ACC112 (cell line): ENCODE data around the gene ATXN1.
"Not testable (repeated sequence)": the region's sequence is repeated elsewhere in the genome, so short reads cannot be mapped to it uniquely, and the experiment has no call there.

Experiments
- H2AFZ ChIP-seq: fragments of 200-600 bp; sonication (generic); one replicate; pipeline ENCODE4 v1.6.0; 2017; ENCODE audit warnings: antibody characterized with exemption, low read length; ENCODE audit not compliant: unreplicated experiment
- H3K27ac ChIP-seq: fragments of 200-600 bp; sonication (generic); 2 replicates; pipeline ENCODE4 v1.5.1; 2014; ENCODE audit warnings: low read depth, mild to moderate bottlenecking, antibody characterized with exemption, low read length, moderate library complexity
- H3K27me3 ChIP-seq: fragments of 200-600 bp; sonication (generic); 2 replicates; pipeline ENCODE4 v1.6.1; 2014; ENCODE audit warnings: mild to moderate bottlenecking, antibody characterized with exemption, low read length, moderate library complexity, mixed read lengths; ENCODE audit not compliant: insufficient read depth
- H3K36me3 ChIP-seq: fragments of 200-600 bp; sonication (generic); 2 replicates; pipeline ENCODE4 v1.6.1; 2016; ENCODE audit warnings: mild to moderate bottlenecking, antibody characterized with exemption, low read length, moderate library complexity, mixed read lengths; ENCODE audit not compliant: insufficient read depth
- H3K4me1 ChIP-seq: fragments of 200-600 bp; sonication (generic); one replicate; pipeline ENCODE4 v1.6.1; 2016; ENCODE audit warnings: low read length, mixed read lengths; ENCODE audit not compliant: insufficient read depth, unreplicated experiment, control insufficient read depth
- H3K4me3 ChIP-seq: fragments of 200-600 bp; sonication (generic); 2 replicates; pipeline ENCODE4 v1.5.1; 2014; ENCODE audit warnings: mild to moderate bottlenecking, low read depth, low read length
- H3K79me2 ChIP-seq: fragments of 200-600 bp; sonication (generic); one replicate; pipeline ENCODE4 v1.6.0; 2016; ENCODE audit warnings: low read length; ENCODE audit not compliant: control insufficient read depth, unreplicated experiment, insufficient read depth

The ATXN1 gene

DNA sequence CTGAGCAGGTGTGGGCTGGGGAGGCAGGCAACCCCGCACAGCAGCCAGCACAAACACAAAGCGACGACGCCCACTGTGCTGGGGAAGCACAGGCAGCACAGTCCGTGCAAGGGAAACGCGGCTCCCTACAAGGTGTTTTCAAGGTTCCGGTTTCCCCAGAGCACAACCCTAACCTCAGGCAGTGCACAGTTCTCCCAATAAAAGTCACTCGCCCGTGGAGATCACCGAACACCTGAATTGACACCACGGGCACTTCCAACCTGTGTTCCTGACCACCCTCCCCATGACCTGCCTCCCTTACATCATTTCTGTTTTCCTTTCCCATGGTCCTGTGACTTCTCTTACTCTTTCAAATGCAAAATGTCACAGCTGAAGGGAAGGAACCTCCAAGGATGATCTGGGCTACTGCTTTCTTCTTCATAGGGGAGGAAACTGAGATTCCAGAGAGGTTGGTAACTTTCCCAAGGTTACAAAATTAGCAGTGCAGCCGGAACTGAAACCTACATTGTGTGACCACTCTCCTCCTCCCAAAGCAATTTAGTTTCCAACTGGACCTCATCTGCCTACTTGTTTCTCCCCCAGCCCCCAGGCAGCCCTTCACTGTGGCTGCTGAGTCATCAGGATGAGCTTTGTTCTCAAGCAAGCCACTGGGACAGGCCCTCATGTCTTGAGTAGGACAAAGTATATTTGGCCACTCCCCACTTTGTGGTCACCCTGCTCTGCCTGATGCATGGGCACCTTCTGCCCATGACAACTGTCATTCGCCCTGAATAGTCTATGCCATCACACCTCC is 125.3 kb downstream of the ATXN1 start:
- Histone ChIP-seq H2AFZ (no peak overlapping the region), H3K27me3 (no peaks in the 10 kb centered on the region), H3K79me2 (no peaks in the 10 kb centered on the region), H3K36me3 (no peaks in the 10 kb centered on the region), H3K4me3 (no peak overlapping the region), H3K27ac (peak overlapping the region; percentile 13), H3K4me1 (peaks cover 33% of the 10 kb centered on the region)

DNA sequence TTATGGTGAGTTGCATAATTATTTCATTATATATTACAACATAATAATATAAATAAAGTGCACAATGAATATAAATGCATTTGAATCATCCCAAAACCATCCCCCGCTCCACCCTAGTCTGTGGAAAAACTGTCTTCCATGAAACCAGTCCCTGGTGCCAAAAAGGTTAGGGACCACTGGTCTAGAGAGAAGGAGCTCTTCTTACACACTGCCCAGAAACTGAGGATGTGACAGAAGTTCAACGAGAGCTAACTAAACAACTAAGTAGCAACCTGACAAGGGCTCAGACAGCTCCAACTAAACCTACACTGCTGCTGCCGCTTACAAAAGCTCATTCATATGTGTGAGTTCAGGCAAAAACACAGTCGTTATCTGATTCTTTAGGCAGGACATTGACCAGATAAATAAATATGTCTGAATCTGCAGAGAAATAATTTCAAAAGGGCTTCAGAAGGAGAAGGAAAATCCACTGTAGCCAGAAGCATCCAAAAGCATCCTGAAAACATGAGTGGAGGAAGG is 125.9 kb downstream of the ATXN1 start:
- no peak overlapping the region for H3K4me3 ChIP-seq
- no peak overlapping the region for H2AFZ ChIP-seq
- peaks cover 33% of the 10 kb centered on the region for H3K4me1 ChIP-seq
- no peak overlapping the region for H3K27ac ChIP-seq
- H3K27me3 ChIP-seq, result no peaks in the 10 kb centered on the region
- no peaks in the 10 kb centered on the region for H3K79me2 ChIP-seq
- H3K36me3 ChIP-seq, result peaks cover 2% of the 10 kb centered on the region; the same call in 1 of the 2 replicates

DNA sequence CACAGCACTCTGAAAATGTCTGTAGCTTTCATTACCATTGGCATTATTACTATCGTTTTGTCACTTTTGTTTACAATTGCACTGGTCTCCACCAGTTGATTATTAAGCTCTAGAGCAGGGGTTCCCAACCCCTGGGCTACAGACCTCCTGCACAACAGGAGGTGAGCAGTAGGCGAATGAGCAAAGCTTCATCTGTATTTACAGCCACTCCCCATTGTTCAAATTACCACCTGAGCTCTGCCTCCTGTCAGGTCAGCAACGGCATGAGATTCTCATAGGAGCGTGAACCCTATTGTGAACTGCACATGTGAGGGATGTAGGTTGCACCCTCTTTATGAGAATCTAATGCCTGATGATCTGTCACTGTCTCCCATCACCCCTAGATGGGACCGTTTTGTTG is 126.4 kb downstream of the ATXN1 start:
- Histone ChIP-seq H3K4me1 (peaks cover 30% of the 10 kb centered on the region), H3K36me3 (peaks cover 4% of the 10 kb centered on the region; the same call in 1 of the 2 replicates), H3K4me3 (no peak overlapping the region), H3K27me3 (no peaks in the 10 kb centered on the region), H2AFZ (no peak overlapping the region), H3K27ac (no peak overlapping the region), H3K79me2 (no peaks in the 10 kb centered on the region)

DNA sequence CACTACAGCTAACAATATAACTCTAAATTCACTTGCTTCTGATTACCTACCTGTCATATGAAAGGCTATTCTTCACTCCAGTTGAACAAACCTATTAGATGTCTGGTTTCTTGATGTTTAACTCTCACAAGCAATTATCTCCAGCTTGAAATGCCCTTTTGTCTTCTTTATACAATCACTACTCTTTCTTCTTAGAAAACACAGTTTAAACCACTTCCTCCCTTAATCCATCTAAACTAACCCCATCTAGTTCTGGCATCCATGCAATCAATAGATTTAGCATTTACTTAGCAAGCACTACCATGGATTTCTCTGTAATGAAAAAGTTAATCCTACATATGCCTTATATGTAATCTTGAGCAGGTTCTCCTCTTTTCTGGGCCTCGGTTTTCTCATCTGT is 127.3 kb downstream of the ATXN1 start:
- H3K4me1 ChIP-seq, result peaks cover 22% of the 10 kb centered on the region
- H2AFZ ChIP-seq, result no peak overlapping the region
- no peak overlapping the region for H3K27ac ChIP-seq
- H3K79me2 ChIP-seq, result no peaks in the 10 kb centered on the region
- H3K27me3 ChIP-seq, result no peaks in the 10 kb centered on the region
- no peak overlapping the region for H3K4me3 ChIP-seq
- H3K36me3 ChIP-seq, result peaks cover 4% of the 10 kb centered on the region; the same call in 1 of the 2 replicates

DNA sequence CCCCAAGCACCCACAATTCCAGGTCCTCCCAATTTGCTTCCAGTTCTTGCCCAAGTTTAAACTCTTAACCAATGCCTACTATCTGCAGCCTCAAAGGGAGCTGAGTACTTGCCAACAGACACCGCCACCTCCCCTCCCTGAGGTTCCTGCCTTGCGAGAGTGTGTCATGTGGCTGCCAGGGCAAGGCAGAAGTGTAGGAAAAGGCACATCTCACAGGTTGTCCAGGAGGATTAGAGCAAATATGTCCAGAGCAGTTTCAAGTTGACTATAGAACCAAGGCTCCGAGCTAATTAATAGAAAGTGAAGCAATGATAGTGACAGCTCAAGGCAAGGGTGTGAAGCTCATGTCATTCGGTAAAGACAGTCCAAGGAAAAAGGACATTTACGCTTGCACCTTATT is 127.8 kb downstream of the ATXN1 start:
- Histone ChIP-seq H3K27ac (no peak overlapping the region), H3K27me3 (no peaks in the 10 kb centered on the region), H3K4me3 (no peak overlapping the region), H3K4me1 (peaks cover 22% of the 10 kb centered on the region), H3K36me3 (peaks cover 8% of the 10 kb centered on the region; the same call in 1 of the 2 replicates), H3K79me2 (no peaks in the 10 kb centered on the region), H2AFZ (no peak overlapping the region)

DNA sequence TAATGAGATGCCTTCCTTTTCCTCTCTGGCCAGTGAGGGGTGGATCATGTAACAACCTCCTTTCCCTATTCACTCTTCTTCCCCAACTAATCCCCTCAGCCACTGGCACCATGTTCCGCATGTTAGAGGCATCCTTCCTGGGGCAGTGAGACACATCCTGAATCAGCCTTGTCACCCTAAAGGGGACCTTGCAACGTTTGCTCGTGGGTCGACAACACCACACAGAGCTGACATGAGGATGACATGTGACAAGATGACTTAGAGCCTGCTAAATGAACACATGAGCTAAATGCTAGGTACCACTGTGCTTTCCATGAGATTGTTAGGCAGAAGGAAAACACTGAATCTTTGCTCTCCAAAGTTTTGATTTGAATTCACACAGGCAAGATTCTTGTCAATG is 129.2 kb downstream of the ATXN1 start:
- no peak overlapping the region for H3K27ac ChIP-seq
- no peak overlapping the region for H3K4me3 ChIP-seq
- peaks cover 8% of the 10 kb centered on the region; the same call in 1 of the 2 replicates for H3K36me3 ChIP-seq
- H3K27me3 ChIP-seq, result no peaks in the 10 kb centered on the region
- H3K4me1 ChIP-seq, result peaks cover 15% of the 10 kb centered on the region
- H3K79me2 ChIP-seq, result no peaks in the 10 kb centered on the region
- no peak overlapping the region for H2AFZ ChIP-seq

DNA sequence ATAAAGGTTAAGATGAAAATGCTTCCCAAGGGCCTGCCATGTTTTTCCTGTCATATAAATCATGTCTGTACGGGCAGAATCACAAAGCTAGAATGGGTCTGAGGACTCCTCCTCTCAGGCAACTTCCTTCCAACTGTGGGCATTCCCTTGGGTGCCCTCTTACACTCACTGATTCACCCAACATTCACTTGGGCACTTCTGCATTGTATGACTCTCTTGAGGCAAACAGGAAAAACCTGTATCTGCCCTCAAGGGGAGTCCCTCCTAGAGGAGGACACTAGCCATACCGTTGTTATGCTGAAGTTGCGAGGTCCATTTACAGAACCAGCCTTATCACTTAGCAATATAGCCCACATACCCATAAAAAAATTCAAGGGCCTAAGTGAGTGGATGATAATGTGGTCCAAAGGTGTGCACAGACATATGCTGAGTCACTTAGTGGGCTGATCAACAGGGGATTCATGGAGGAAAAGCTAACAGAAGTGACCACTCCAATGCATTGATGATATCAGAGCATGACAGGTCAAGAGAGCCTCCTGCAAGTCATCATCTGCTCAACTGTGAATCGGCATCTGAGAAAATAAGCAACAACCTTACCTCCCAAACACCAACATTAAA is 131.1 kb downstream of the ATXN1 start:
- Histone ChIP-seq H3K27ac (no peak overlapping the region), H3K4me3 (no peak overlapping the region), H2AFZ (no peak overlapping the region), H3K27me3 (no peaks in the 10 kb centered on the region), H3K4me1 (peaks cover 8% of the 10 kb centered on the region), H3K79me2 (no peaks in the 10 kb centered on the region), H3K36me3 (peaks cover 8% of the 10 kb centered on the region; the same call in 1 of the 2 replicates)

DNA sequence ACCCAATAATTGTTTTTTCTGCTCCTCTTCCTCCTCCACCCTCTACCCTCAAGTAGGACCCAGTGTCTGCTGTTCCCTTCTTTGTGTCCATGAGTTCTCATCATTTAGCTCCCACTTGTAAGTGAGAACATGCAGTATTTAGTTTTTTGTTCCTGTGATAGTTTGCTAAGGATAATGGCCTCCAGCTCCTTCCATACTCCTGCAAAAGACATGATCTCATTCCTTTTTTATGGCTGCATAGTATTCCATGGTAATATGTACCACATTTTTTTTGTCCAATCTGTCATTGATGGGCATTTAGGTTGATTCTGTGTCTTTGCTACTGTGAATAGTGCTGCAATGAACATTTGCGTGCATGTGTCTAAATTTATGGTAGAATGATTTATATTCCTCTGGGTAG is 132.7 kb downstream of the ATXN1 start:
- H3K27me3 ChIP-seq, H2AFZ ChIP-seq, H3K4me3 ChIP-seq, H3K79me2 ChIP-seq, H3K27ac ChIP-seq, H3K36me3 ChIP-seq: not testable (repeated sequence)
- H3K4me1 ChIP-seq, result peaks cover 17% of the 10 kb centered on the region

DNA sequence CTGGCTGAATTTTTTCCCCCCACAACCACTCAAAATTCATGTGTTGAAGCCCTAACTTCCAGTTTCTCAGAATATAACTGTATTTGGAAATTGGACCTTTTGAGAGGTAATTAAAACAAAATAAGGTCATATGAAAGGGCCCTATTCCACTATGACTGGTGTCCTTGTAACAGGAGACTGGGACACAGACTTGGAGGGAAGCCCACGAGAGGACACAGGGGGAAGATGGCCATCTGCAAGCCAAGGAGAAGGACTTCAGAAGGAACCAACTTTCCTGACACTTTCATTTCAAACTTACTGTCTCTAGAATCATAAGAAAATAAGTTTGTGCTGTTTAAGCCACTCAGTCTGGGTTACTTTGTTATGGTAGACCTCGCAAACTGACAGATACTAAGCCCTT is 134.6 kb downstream of the ATXN1 start:
- Histone ChIP-seq H3K27me3 (no peaks in the 10 kb centered on the region), H3K4me3 (no peak overlapping the region), H3K27ac (no peak overlapping the region), H3K79me2 (peaks cover 4% of the 10 kb centered on the region), H2AFZ (no peak overlapping the region), H3K4me1 (peaks cover 29% of the 10 kb centered on the region), H3K36me3 (peaks cover 8% of the 10 kb centered on the region; the same call in 1 of the 2 replicates)

DNA sequence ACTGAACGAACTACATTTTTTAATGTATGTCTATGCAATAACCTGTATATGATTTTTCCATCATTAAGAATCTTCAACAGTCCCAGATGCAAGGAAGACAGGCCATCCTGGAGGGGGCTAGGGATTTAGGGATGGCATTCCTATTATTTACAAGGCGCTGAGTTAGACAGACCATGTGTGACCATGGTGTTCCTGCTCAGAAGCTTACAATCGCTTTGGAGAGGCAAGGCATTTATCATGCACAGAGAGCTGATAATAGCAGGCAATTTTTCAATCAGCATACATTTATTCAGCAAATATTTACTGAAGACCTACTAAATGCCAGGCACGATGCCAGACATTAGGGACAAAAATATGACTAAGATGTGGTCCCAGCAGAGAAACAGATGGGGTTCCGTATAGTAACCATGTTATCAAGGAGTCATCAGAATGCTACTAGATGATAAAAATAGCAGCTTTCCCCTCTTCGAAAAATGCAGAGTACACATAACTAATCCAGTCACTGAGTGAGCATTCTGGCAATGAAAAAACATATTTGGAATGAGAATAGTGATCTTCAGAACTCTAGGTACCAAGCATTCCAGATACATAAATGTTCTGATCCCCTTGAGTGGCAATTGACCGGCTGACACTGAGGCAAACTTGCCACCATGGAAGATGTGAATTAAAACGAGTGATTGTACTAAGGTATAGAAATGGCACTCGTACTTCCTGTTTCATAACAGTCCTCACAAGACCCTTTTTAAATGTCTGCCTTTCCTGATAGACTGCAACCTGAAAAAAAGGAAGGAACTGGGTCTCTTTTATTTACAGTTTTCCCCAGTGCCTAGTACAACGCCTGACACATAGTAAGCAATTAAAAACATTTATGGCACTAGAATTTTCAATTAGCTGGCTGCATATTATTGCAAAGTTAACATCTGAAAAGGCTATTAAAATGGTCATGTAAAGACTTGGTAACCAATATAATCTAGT is 135.7 kb downstream of the ATXN1 start:
- H3K79me2 ChIP-seq, result peaks cover 4% of the 10 kb centered on the region
- no peak overlapping the region for H2AFZ ChIP-seq
- no peak overlapping the region for H3K27ac ChIP-seq
- no peaks in the 10 kb centered on the region for H3K27me3 ChIP-seq
- H3K36me3 ChIP-seq, result peaks cover 8% of the 10 kb centered on the region; the same call in 1 of the 2 replicates
- H3K4me1 ChIP-seq, result peaks cover 29% of the 10 kb centered on the region
- no peak overlapping the region for H3K4me3 ChIP-seq
